HEK293 (cell line): ENCODE measurements around the gene LHFPL5.

Source experiments
- GFI1B ChIP-seq: fragments of 450-650 bp; formaldehyde crosslinking; IDR thresholded peaks from 2 replicates; pipeline ENCODE4 v1.5.1; 2016; ENCODE audit warnings: missing biosample characterization, missing genetic modification characterization
- GLI4 ChIP-seq: fragments of 450-650 bp; formaldehyde crosslinking; IDR thresholded peaks from 2 replicates; pipeline ENCODE4 v1.5.1; 2016; ENCODE audit warnings: missing biosample characterization, missing genetic modification characterization
- KLF1 ChIP-seq: fragments of 450-650 bp; formaldehyde crosslinking; IDR thresholded peaks from 2 replicates; pipeline ENCODE4 v1.5.1; 2016; ENCODE audit warnings: missing biosample characterization, missing genetic modification characterization
- MYNN ChIP-seq: fragments of 450-650 bp; formaldehyde crosslinking; IDR thresholded peaks from 2 replicates; pipeline ENCODE4 v1.5.1; 2016; ENCODE audit warnings: missing biosample characterization, missing genetic modification characterization, borderline replicate concordance
- PATZ1 ChIP-seq: fragments of 450-650 bp; formaldehyde crosslinking; IDR thresholded peaks from 2 replicates; pipeline ENCODE4 v1.5.1; 2016; ENCODE audit warnings: missing biosample characterization, missing genetic modification characterization
- ZNF335 ChIP-seq: fragments of 450-650 bp; formaldehyde crosslinking; conservative IDR thresholded peaks from 2 replicates; pipeline ENCODE4 v1.5.1; 2016; ENCODE audit warnings: missing biosample characterization, missing genetic modification characterization
- TF ChIP-seq, protein P1 (sequence below): fragments of 450-650 bp; formaldehyde crosslinking; IDR thresholded peaks from 2 replicates; pipeline ENCODE4 v1.5.1; 2016; ENCODE audit warnings: missing biosample characterization, missing genetic modification characterization
- TF ChIP-seq, protein P2 (sequence below): fragments of 450-650 bp; formaldehyde crosslinking; IDR thresholded peaks from 2 replicates; pipeline ENCODE4 v1.5.1; 2016; ENCODE audit warnings: missing biosample characterization, missing genetic modification characterization

- TF ChIP-seq MYNN (no peak), GLI4 (tag by site-specific recombination) (no peak), KLF1 (tag by site-specific recombination) (no peak), PATZ1 (tag by site-specific recombination) (no peak), GFI1B (tag by site-specific recombination) (no peak), ZNF335 (tag by site-specific recombination) (no peak)
- TF ChIP-seq, protein P1, sequence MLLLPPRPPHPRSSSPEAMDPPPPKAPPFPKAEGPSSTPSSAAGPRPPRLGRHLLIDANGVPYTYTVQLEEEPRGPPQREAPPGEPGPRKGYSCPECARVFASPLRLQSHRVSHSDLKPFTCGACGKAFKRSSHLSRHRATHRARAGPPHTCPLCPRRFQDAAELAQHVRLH (tag by site-specific recombination) = no peak
- TF ChIP-seq, protein P2, sequence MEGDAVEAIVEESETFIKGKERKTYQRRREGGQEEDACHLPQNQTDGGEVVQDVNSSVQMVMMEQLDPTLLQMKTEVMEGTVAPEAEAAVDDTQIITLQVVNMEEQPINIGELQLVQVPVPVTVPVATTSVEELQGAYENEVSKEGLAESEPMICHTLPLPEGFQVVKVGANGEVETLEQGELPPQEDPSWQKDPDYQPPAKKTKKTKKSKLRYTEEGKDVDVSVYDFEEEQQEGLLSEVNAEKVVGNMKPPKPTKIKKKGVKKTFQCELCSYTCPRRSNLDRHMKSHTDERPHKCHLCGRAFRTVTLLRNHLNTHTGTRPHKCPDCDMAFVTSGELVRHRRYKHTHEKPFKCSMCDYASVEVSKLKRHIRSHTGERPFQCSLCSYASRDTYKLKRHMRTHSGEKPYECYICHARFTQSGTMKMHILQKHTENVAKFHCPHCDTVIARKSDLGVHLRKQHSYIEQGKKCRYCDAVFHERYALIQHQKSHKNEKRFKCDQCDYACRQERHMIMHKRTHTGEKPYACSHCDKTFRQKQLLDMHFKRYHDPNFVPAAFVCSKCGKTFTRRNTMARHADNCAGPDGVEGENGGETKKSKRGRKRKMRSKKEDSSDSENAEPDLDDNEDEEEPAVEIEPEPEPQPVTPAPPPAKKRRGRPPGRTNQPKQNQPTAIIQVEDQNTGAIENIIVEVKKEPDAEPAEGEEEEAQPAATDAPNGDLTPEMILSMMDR = no peak
Observed at GRCh38 chr6:35859367-35859766, 54.2 kb downstream of the LHFPL5 start.
